Measurements from ENCODE around the gene ABCC12.

The ABCC12 gene

DNA sequence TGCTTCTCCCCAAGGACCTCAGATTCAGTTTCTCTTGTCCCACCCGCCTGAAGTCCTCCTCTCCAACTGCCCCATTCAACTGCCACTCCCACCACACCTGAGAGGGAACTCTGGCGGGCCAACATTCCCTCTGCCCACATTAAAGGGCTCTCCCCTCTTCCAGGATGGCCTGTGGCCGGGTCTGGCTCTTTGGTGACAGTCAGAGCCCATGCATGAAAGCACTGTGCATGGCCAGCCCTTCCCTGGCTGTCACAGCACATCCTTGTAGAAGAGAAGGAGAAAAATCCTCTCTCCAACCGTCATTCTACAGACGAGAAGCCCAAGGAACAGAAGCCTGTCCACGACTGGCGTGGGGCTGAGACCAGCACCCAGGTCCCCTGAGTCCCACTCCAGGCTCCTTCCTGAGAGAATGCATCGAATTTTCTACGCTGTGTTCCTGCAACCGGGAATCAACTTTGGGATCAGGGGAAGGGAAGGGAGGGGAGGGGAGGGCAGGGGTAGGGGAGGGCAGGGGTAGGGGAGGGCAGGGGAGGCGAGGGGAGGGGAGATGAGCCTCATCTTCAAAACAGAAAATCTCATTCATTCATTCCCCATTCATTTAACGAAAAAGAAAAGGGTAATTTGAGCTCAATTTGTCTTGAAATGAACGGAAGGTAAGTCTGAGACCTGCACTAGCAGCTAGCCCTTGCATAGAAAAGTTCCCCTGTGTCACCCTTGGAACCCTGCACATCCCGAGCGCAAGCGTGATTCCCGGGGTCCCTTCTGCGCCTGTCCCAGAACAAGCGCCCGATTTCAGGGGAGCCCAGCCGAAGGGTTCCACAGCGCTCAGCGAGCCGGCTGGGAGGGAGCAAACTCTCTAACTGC, at the start of gene ABCC12:
Gene ABCC12, minus strand, starts transcription at position 68 of the 864 bp plus-strand sequence. CDS start 9,569 bp downstream, outside the sequence.
- H3K4me1 Mint-ChIP-seq, result no peaks in the 10 kb centered on the region
- H3K9me3 Mint-ChIP-seq, result no peaks in the 10 kb centered on the region
- H3K27ac Mint-ChIP-seq (ENCODE audit: low read depth), result no peak within 1 kb of the TSS

DNA sequence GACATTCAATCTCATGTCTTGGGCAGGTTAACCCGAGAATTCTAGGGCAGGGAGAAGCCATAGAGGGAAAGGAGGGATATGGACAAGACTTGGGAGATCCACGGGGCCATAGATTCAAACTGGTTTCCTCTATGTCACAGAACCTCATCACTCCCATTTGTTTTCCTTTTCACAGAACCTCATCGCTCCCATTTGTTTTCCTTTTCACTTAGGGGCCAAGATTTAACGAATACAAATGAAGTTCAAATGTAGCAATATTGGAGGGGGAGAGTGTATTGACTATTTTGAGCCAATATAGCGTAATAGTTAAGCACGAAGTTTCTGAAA, 49.0 kb upstream of the ABCC12 start:
- H3K36me3 Mint-ChIP-seq (ENCODE audit: insufficient read depth), result no peaks in the 10 kb centered on the region
- H3K4me3 Mint-ChIP-seq, result no peak overlapping the region
- peaks cover 47% of the 10 kb centered on the region for H3K27me3 Mint-ChIP-seq
- no peaks in the 10 kb centered on the region for H3K9me3 Mint-ChIP-seq
- DNase-seq (ENCODE audit: low spot score in 2 of 2) (no peak), ATAC-seq (replicated peaks; ENCODE audit: extremely low read depth, poor library complexity, severe bottlenecking) (no peak)
- no peak overlapping the region for H3K27ac Mint-ChIP-seq (ENCODE audit: low read depth)
- no peaks in the 10 kb centered on the region for H3K4me1 Mint-ChIP-seq

More for the DNA sequence above, at the start of gene ABCC12:
- DNase-seq (ENCODE audit: low spot score in 2 of 2), result no peak
- Mint-ChIP-seq H3K27me3 (peaks cover 30% of the 10 kb centered on the region), H3K4me3 (no peak within 1 kb of the TSS), H3K36me3 (ENCODE audit: insufficient read depth) (no peaks in the 10 kb centered on the region)
- no peak for ATAC-seq (replicated peaks; ENCODE audit: extremely low read depth, poor library complexity, severe bottlenecking)

DNA sequence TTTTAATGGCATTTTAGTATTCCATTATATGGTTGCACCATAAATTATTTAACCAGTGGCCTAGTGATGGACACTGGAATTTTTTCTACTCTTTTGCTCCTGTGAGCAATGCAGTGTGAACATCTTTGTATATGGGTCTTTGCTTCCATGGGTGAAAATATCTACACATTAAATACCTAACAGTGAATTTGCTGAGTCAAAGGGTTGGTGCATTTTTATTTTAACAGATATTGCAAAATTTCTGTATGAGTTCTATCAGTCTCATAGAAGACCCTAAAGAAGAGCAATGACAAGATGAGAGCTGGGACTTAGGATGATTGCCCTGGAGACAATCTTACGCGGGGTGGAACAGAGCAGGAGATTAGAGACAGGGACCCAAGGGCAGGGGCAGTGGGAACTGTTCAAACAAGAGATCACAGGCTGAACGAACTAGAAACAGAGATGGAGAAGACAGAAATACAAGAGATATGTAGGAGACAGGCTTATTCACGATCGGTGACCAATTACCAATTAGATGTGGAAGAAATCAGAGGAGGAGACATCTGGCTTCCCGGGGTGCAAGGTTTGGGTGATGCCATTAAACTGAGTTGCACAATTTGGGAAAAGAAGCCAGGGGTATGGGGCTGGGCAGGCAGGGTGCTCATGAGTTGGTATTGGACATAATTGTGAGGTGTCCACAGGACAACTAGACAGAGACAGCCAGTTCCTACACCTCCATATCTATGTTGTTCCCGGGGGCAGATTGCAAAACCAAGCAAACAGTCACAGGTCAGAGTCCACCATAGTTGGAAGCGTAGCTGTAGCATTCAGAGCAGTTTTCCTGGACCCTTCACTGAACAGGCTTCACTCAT, 48.4 kb upstream of the ABCC12 start:
- Mint-ChIP-seq H3K4me3 (no peak overlapping the region), H3K9me3 (no peaks in the 10 kb centered on the region), H3K36me3 (ENCODE audit: insufficient read depth) (no peaks in the 10 kb centered on the region), H3K4me1 (no peaks in the 10 kb centered on the region), H3K27me3 (peaks cover 41% of the 10 kb centered on the region), H3K27ac (ENCODE audit: low read depth) (no peak overlapping the region)
- ATAC-seq (replicated peaks; ENCODE audit: extremely low read depth, poor library complexity, severe bottlenecking) (no peak), DNase-seq (ENCODE audit: low spot score in 2 of 2) (no peak)

DNA sequence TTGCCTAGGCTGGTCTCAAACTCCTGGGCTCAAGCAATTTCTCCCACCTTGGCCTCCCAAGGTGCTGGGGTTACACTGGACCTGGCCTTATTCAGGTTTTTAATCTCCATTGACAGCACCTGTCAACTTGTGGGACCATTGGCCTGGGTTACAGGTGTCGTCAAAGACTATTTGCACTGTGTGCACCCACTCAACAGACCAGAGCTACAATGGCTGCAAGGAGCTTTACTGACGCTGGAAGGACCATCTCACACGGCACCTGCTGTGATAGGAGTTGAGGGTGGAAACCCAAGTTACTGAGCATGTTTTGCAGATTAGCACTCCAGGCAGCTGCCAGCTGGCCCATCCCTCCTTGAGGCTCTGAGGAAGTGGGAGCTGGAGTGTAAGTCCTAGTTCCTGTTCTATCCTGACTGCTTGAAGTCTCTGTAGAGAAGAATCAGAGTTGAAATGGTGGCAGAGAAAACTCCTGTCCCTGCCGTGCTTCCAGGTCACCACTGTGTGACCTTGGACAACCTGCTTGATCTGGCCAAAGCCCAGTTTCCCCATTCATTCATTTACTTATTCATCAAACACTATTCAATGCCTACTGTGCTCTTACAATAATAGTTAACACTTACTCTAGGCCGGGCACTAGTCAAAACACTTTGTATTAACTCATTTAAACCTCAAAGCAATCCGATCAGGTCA, 45.9 kb upstream of the ABCC12 start:
- H3K27me3 Mint-ChIP-seq, result peaks cover 16% of the 10 kb centered on the region
- ATAC-seq (replicated peaks; ENCODE audit: extremely low read depth, poor library complexity, severe bottlenecking), result no peak

DNA sequence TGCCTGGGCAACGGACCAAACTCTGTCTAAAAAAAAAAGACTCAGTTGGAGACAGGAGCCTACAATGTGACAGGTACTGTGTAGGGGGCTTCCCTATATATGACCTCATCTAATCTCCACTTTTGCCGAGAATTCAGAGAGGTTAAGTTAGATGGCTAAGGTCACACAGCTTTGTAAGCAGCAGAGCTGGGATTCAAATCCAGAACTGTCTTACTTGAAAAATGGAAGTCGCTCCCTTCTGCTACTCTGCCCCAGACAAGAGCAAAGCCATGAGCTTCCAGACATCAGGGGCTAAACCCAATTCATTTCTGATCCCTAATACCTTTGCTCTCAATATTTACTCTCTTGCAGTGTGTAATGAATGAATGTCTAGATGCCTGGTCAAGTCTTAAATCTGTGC, 41.5 kb upstream of the ABCC12 start:
- Mint-ChIP-seq H3K4me3 (no peak overlapping the region), H3K36me3 (ENCODE audit: insufficient read depth) (no peaks in the 10 kb centered on the region), H3K4me1 (no peaks in the 10 kb centered on the region), H3K9me3 (no peaks in the 10 kb centered on the region), H3K27me3 (peaks cover 9% of the 10 kb centered on the region), H3K27ac (ENCODE audit: low read depth) (no peak overlapping the region)
- ATAC-seq (replicated peaks; ENCODE audit: extremely low read depth, poor library complexity, severe bottlenecking) (no peak), DNase-seq (ENCODE audit: low spot score in 2 of 2) (no peak)

More for the DNA sequence above, 45.9 kb upstream of the ABCC12 start:
- Mint-ChIP-seq H3K4me3 (no peak overlapping the region), H3K27ac (ENCODE audit: low read depth) (no peak overlapping the region), H3K9me3 (no peaks in the 10 kb centered on the region), H3K4me1 (no peaks in the 10 kb centered on the region), H3K36me3 (ENCODE audit: insufficient read depth) (no peaks in the 10 kb centered on the region)
- DNase-seq (ENCODE audit: low spot score in 2 of 2), result no peak

DNA sequence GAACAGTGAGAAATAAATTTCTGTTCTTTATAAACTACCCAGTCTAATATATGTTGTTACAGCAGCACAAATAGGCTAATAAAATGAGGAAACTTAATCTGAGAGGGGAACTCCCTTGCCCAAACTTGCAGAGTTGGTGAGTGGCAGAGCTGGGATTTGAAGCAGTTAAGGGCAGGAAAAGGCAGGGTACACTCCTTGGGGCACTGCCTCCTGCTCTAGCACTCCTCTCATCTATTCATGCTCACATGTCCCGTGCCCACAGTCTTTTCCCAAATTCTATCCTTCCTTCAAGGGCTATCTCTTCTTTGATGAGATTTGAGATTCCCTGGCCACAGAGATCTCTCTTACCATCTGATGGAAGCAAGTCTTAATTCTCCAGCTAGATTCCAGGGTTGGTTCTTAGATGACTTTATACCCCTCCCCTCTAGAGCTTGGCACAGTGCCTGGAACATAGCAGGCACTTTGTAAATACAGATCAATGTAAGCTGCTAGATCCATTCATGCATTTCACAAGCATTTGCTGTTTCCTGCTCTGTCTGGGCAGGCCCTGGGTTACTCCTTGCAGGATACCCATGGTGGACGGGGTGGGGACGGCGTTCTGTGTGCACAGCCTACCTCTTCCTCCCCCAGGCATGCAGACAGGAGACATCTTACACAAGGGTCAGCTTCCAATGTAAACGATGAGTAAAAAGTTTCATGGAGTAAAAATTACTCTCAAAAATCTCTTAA, 39.2 kb upstream of the ABCC12 start:
- Mint-ChIP-seq H3K27me3 (peaks cover 9% of the 10 kb centered on the region), H3K36me3 (ENCODE audit: insufficient read depth) (no peaks in the 10 kb centered on the region), H3K4me3 (no peak overlapping the region), H3K27ac (ENCODE audit: low read depth) (no peak overlapping the region), H3K9me3 (no peaks in the 10 kb centered on the region), H3K4me1 (no peaks in the 10 kb centered on the region)
- DNase-seq (ENCODE audit: low spot score in 2 of 2) (no peak), ATAC-seq (replicated peaks; ENCODE audit: extremely low read depth, poor library complexity, severe bottlenecking) (no peak)

DNA sequence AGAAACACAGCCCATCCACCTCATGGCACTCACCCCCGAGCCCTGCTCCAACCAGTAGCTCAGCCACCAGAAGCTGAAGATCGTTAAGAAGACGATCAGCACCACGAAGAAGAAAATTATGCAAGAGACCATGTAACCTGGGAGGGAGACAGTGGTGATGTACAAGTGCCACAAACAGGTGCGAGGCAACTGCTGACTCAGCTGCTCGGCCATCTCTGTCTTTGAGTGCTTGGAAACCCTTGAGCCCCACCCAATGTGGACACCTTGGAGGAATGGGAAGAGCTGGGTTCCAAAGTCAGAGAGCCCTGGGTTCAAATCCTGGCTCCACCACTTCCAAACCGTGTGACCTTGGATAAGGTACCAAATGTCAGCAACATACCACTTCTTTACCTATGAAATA, 38.1 kb upstream of the ABCC12 start:
- Mint-ChIP-seq H3K27ac (ENCODE audit: low read depth) (no peak overlapping the region), H3K4me1 (no peaks in the 10 kb centered on the region), H3K4me3 (no peak overlapping the region), H3K9me3 (no peaks in the 10 kb centered on the region), H3K27me3 (peaks cover 9% of the 10 kb centered on the region), H3K36me3 (ENCODE audit: insufficient read depth) (no peaks in the 10 kb centered on the region)
- ATAC-seq (replicated peaks; ENCODE audit: extremely low read depth, poor library complexity, severe bottlenecking) (no peak), DNase-seq (ENCODE audit: low spot score in 2 of 2) (no peak)

DNA sequence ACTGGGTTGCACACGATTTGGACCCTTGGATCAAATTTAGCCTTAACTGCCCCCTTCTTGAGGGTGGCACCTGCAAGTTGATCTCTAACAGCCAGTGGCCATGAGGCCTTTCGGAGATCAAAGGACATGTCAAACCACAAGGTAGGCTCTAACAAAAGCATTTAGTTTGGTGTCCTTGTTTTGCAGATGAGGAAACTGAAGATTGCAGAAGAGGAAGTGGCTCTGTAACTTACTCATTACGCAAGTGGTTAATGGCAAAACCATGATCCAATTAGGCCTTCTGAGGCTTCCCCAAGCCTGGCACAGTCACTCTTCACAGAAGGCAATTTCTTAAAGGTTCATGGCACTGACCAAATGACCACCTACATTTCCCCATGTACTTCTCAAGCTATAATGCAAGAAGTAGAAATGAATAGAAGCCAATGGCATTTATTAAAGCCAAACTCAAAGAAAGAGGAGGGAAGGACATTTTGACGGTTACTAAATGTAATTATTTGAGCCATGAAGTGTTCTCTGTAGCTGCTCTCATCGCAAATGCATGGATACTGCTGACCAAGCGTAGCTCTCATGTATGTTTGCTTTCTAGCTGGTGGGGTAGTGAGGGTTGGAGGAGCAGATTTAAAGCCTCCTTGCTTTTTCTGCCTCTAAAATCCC, 32.8 kb upstream of the ABCC12 start:
- Mint-ChIP-seq H3K36me3 (ENCODE audit: insufficient read depth) (no peaks in the 10 kb centered on the region), H3K9me3 (no peaks in the 10 kb centered on the region), H3K4me1 (peaks cover 6% of the 10 kb centered on the region), H3K27ac (ENCODE audit: low read depth) (no peak overlapping the region), H3K27me3 (peaks cover 5% of the 10 kb centered on the region), H3K4me3 (no peak overlapping the region)
- DNase-seq (ENCODE audit: low spot score in 2 of 2) (no peak), ATAC-seq (replicated peaks; ENCODE audit: extremely low read depth, poor library complexity, severe bottlenecking) (no peak)

DNA sequence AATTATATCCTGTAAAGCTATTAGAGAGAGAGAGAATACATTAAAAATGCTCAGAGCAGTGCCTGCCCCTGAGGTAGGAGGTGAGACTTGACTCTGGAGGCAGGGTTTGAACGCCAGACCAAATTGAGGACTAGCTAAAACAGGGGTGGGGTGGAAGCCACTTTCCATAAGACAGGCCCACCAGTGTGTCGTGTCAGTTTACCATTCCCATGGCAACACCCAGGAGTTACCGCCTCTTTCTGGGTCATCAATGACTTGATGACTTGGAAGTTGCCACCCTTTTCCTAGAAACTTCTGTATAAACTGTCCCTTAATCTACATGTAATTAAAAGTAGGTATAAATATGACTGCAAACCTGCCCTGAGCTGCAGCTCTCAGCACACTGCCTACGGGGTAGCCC, 32.0 kb upstream of the ABCC12 start:
- no peaks in the 10 kb centered on the region for H3K36me3 Mint-ChIP-seq (ENCODE audit: insufficient read depth)
- no peak for DNase-seq (ENCODE audit: low spot score in 2 of 2)
- H3K9me3 Mint-ChIP-seq, result no peaks in the 10 kb centered on the region
- no peak for ATAC-seq (replicated peaks; ENCODE audit: extremely low read depth, poor library complexity, severe bottlenecking)
- no peak overlapping the region for H3K4me3 Mint-ChIP-seq
- H3K4me1 Mint-ChIP-seq, result peaks cover 6% of the 10 kb centered on the region
- no peak overlapping the region for H3K27ac Mint-ChIP-seq (ENCODE audit: low read depth)
- H3K27me3 Mint-ChIP-seq, result no peaks in the 10 kb centered on the region

DNA sequence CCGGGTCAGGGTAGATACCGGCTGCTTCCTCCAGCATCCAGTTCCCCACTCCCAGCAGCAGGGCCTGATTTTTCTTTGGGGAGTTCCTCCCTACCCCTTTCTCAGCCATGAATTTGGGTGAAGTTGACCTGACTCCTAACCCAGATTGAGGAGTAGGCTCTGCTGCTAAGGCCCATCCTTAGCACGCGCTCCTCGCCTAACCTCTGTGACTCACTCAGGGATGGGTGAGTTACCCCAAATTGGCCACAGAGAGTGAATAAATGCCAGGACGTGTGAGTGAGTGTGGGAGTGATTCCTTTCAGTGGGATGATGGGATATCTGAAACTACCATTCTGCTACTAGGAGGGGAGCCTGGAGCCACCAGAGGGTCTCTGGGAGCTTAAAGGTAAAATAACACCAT, 28.9 kb upstream of the ABCC12 start:
- ATAC-seq (replicated peaks; ENCODE audit: extremely low read depth, poor library complexity, severe bottlenecking), result no peak
- H3K4me3 Mint-ChIP-seq, result no peak overlapping the region

DNA sequence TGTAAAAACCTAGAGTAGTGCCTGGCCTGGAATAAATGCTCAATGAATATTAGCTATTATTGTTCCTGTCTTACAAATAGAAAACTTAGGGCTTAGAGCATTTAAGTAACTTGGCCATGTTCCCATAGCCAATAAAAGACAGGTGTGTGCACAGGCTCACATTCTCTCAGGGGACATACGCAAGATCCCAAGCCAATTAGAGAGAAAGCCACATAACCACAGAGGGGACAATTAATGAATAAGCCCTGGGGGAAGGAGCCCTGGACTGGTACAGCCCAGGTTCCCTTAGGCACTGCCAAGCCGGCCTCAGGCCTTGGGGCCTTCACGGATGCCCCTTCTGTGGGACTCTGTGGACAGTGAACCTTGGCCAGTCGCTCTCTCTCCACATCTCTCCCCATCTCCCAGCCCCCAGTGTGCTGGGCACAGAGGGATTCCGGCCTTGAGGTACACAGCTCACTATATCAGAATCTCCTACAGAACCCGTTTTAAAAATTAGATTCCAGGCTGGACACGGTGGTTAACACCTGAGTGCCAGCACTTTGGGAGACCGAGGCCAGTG, 27.3 kb upstream of the ABCC12 start:
- H3K9me3 Mint-ChIP-seq, result no peaks in the 10 kb centered on the region
- H3K27ac Mint-ChIP-seq (ENCODE audit: low read depth), result no peak overlapping the region
- H3K4me3 Mint-ChIP-seq, result no peak overlapping the region
- DNase-seq (ENCODE audit: low spot score in 2 of 2) (no peak), ATAC-seq (replicated peaks; ENCODE audit: extremely low read depth, poor library complexity, severe bottlenecking) (no peak)
- H3K4me1 Mint-ChIP-seq, result no peaks in the 10 kb centered on the region
- no peaks in the 10 kb centered on the region for H3K27me3 Mint-ChIP-seq
- no peaks in the 10 kb centered on the region for H3K36me3 Mint-ChIP-seq (ENCODE audit: insufficient read depth)

More for the DNA sequence above, 28.9 kb upstream of the ABCC12 start:
- Mint-ChIP-seq H3K4me1 (peaks cover 6% of the 10 kb centered on the region), H3K9me3 (no peaks in the 10 kb centered on the region), H3K27me3 (no peaks in the 10 kb centered on the region), H3K27ac (ENCODE audit: low read depth) (no peak overlapping the region), H3K36me3 (ENCODE audit: insufficient read depth) (no peaks in the 10 kb centered on the region)
- DNase-seq (ENCODE audit: low spot score in 2 of 2), result no peak
